Suprapubic skin (tissue), 3 donors: ENCODE results near the gene STK25.

Experiments
- CTCF ChIP-seq, 2 donors: fragments of 200-600 bp in 1 of 2; fragments of 450-650 bp in 1 of 2; sonication (generic) in 1 of 2; IDR thresholded peaks; one replicate each; pipeline ENCODE4 v1.5.1; 2016 to 2019; ENCODE audit warnings: antibody characterized with exemption in 2 of 2, mild to moderate bottlenecking in 1 of 2, moderate library complexity in 1 of 2
- POLR2A ChIP-seq, 2 donors: fragments of 450-650 bp; IDR thresholded peaks; one replicate each; pipeline ENCODE4 v1.6.1; 2017; ENCODE audit warnings: antibody characterized with exemption in 2 of 2, mild to moderate bottlenecking in 2 of 2, moderate library complexity in 2 of 2

GRCh38 chr2:241494311-241494908 is 14.0 kb downstream of the STK25 start:
- TF ChIP-seq CTCF (IDR thresholded peaks at IDR 0.05), result no peak
- TF ChIP-seq POLR2A (IDR thresholded peaks at IDR 0.05), result no peak
